HG03457 (cell line): Measurements from ENCODE around the gene FHAD1.
"Not testable (repeated sequence)": the region's sequence is repeated elsewhere in the genome, so short reads cannot be mapped to it uniquely, and the experiment has no call there.

ENCODE experiments used
- ATAC-seq: cut with Tn5 transposase; IDR thresholded peaks from one replicate; pipeline ENCODE4 v1.9.1; 2021; ENCODE audit warnings: moderate number of reproducible peaks; ENCODE audit not compliant: unreplicated experiment

Gene FHAD1

DNA sequence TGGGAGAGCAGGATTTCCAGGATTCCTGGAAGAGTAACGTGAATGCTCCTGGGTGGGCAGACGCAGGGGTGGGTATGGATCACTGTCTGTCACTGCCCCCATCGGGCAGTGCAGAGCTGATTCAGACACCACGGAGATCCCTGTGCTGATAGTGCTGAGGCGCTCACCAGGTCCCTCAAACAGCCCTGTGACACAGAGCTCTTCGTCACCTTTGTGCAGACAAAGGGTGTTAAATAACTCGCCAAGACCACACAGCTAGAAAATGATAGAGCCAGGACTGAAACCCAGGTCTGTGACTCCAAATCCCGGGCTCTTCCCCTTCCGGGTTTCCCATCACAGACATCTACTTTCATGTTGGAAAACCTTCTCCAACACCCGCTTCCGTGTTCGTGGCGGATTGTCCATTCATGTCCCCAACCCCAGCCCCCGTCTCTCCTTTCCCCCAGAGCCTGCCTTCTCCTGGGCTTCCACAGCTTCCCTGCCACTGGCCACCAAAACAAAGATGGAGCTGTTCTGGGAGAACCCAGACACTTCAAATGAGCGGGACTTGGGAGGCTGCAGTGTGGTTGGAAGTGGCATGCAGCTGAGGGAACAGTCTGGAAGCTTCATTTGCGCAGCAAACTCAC lies 165.3 kb downstream of the FHAD1 start:
- ATAC-seq, result no peak

DNA sequence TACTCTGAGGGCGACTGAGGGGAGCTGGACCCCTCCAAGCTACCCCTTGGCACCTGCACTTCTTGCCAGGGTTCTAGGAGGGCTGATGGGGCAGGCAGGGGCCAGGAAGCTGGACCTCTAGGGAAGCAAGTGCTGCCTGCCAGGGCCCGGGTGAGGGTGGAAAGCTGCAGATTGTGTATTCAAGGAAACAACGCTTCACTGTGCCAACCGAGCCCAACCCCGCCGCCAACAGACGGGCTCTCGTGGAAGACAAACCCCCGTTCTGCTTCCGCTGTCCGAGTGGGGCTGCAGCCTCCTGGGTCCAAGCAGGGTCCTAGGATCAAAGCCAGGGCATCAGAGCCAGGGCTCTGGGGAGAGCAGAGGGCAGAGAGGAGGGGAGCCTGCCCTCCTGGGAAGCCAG lies 165.8 kb downstream of the FHAD1 start:
- ATAC-seq, result no peak

DNA sequence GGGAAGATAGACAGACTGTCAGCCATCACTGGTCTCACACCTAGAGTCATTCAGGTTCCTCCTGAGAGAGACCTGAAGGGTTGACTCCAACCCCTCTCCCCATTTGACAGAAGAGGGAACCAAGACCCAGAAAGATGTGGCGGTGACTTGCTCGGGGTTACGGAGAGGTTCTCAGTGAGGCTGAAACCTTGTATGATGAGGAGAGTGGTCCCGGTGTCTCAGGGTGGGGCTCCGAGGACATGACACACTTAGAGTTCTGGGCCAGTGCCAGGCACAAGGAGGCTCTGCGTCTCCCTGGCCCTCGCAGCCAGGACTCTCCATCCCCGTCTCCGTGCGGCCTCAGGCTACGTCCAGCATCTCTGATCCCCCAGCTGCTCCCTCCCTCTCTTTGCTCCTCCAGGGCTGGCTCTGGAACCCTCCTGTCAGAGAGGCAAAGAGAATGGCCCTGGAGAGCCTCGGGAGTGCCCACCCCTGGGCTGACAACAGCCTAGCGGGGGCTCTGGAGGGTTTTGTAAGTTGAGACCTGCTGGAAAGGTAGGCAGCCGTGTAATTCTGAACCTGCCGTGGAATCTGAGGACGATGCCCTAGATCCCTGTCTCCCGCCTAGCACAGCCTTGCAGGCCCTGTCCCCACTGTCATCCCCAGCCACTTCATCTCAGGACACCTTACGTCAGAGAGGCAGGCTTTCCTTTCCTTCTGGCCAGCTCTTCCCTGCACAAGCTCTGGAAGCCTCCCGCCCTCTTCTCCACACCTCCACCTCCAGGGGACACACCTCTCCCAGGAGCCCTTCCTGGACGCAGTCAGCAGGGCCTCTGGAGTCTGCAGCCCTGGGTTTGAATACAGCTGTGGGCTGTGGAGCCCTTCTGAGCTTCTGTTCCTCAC lies 166.8 kb downstream of the FHAD1 start:
- no peak for ATAC-seq

DNA sequence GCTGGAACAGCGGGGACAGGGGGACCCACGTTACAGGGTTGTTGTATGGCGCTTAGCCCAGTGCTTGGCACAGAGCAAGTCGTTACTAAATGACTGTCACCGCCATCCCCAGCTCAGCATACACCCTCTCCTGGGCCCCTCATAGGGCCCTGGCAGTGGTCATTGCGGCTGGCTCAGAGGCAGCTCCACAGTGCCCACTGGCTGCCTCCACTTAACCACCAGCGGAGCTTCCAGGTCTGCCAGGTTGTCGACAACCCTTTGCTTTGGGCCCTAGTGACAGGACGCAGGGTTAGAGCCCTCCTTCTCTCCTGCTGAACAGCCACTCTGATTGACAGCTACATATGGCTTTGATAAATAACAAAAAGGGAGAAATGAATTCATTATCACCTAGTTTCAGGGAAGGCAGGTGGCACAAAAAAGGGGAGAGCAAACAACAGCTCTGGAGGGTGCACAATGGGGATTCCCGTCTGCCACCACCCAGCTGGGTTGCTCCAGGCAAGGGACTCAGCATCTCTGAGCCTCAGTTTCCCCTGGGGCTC lies 167.5 kb downstream of the FHAD1 start:
- no peak for ATAC-seq

DNA sequence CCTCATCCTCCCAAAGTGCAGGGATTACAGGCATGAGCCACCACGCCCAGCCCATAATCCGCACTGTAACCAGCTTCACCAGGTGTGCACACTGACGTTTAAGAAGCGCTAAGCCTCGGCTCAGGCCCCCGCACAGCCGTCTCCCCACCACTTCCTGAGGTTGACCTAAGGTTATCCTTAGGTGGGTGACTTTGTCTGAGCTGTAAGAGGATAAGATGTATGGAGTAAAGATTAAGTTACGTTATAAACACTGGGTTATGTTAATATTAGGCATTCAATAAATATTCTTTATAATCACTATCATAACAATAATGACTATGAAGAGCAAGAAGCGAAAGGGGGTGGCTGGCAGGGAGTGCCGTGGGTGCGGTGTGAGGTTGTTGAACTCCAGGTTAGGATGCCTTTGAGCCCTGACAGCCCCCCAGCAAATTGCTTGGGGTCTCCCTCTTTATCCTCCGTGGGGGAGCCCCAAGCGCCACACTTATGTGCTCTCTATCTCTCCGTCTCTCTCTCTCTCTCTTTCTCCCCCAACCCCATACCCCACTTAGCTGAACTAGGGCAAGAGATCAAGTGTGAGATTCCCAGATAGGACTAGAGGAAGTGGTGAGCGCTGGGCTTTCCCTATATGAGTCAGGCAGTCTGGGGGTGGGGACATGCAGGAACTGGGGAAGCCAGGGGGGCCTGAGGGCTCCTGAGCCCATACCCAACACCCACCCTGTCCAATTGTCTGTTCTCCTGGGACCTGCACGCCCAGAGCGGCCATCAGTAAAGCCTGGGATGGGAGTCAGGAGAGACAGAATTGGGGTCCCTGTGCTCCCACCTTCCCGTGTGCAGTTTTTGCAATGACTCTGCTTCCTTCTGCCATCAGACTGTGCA lies 170.3 kb downstream of the FHAD1 start:
- ATAC-seq, result no peak

DNA sequence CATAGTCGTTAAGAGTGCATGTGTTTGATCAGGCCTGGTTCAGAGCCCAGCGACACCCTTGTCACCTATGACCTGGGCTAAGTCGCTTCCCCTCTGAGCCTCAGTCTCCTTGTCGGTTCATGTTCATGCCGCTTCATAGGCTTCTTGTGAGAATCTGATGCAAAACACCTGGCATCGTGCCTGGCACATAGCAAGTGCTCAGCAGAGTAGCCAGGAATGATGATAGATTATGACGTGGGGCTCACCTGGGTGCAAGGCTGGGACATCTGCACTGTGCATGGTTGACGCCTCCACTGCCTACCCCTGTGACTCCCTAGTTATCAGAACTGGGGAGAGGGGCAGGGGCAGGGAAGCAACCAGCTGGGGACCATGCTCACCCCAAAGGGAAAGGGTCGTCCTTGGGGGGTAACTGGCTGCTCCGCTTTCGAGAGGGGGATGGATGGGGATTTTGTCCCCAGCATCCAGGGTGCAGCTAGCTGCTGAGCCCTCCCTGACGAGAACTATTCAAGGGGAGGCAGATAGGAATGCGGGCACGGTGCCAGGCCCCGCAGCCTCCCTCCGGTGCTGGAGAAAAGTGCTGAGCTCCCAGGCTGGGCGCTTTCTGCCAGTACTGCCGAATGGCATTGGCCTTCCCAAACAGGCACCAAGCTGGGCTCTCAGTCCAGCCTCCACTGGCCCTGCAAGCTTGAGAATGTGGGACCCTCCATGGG lies 171.9 kb downstream of the FHAD1 start:
- no peak for ATAC-seq

DNA sequence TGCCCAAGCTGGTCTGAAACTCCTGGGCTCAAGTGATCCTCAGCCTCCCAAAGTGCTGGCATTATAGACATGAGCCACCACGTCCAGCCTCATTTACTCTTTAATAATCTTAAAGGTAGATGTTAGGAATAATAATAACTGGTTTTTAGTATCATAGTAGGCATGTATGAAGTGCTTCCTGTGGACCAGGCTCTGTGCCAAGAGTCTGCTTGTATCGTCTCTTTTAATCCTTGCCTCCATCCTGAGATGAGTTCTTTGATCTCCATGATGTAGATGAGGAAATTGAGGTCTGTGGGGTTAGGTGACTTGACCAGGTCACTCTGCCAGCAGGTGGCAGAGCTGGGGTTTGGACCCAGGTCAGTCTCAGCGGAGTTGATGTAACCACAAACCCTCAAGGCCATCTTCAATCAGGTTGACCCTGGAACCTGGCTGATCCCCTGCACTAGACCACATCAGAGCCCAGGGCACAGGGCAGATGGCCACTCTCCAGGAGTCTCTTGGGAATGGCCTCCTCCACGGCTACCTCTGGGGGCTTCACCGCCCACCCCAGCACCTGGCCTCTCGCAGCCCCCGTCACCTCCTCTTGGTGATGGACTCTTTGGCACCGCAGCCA lies 173.9 kb downstream of the FHAD1 start:
- no peak for ATAC-seq

DNA sequence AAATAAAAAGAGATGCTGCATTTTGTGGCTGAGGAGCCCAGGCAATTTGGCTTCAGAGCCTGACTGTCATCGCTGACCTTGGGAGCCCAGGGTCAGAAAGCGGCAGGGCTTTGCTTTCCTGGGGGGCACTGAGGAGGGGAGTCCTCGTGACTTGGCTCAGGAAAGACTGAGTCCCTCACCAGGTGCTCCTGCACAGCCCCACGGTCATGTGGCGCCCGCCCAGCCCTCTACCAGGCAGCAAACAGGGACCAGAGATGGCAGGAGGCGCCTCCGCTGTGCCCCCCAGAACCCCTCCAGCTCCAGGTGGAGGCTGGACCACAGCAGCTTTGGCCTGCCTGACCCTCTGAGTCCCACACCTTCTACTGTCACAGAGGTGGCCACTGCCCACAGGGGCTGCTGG lies 175.8 kb downstream of the FHAD1 start:
- ATAC-seq, result no peak

DNA sequence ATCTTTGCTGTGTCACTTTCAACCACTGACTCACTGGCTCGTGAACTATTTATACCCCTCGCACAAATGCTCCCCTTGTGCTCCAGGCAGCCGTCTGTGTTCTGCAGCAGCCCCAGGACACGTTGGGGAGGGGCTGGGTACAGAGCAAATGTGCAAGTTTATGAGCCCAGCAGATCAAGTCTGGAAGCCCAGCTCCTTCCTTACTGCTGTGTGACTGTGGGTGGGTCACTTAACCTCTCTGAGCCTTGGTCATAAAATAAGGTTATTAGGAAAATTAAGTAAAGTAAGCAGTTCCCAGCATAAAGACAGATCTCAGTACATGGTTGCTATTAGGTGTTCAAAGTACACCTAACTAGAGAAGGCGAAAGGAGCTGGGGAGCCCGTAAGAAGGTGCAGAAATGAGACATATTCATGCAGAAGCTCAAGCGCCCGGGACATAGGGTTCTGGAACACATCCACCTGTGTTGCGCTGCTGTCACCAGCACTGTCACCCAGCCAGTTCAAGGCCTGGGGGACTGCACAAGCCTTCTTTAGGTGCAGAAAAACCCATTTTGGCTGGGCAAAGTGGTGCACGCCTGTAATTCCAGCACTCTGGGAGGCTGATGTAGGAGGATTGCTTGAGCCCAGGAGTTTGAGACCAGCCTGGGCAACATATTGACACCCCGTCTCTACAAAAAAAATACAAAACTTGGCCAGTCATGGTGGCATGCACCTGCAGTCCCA lies 176.5 kb downstream of the FHAD1 start:
- no peak for ATAC-seq

DNA sequence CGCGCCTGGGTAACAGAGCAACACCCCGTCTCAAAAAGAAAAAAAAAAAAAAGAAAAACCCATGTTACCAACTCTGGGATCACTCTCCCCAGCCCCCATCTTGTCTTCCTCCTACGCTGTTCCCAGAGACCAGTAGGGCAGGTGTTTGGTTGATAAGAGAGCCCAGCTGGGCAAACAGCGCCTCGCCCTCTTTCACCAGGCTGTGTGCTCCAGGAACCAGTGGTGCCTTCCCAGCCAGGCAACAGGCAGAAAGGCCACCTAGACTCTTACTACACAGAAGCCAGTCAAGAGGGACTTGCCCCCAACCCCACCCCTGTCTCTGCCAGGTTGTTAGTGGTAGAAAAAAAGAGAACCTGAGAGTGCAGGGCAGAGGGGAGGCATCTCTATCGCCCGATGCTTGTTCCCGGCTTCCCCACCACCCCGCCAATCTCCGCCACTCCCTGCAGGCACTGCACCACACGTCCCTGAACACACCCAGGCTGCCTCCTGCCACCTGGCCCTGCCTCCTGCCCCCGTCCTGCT lies 177.2 kb downstream of the FHAD1 start:
- ATAC-seq, result no peak

DNA sequence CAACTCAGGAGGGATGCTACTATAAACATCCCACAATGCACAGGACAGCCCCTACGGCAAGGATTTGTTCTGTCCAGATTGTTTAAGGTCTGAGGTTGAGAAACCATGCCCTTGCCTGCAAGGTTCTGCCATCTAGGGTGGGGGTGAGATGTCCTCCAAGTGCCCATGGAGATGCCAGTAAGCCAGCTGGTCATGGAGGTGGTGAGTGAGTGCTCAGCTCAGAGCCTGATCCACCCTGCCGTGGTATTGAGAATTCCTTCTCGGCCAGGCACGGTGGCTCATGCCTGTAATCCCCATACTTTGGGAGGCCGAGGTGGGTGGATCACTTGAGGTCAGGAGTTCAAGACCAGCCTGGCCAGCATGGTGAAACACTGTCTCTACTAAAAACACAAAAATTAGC lies 178.0 kb downstream of the FHAD1 start:
- ATAC-seq, result no peak

DNA sequence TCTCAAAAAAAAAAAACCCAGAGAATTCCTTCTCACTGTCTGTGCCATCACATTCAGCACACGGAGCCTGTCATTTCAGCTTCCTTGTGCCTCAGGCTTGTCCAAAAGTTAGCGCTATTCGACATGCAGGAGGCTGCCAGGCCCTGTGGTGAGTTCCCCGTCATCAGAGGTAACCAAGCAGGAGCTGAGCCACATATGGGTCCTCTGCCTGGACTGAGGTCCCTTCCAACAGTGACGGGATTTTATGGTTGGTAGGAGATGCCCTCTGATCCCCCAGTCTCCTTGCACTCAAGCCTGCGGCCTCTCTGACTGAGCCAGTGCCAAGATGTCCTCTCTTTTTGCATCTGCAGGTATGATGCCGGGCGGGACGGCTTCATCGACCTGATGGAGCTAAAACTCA lies 178.5 kb downstream of the FHAD1 start:
- ATAC-seq, result no peak

DNA sequence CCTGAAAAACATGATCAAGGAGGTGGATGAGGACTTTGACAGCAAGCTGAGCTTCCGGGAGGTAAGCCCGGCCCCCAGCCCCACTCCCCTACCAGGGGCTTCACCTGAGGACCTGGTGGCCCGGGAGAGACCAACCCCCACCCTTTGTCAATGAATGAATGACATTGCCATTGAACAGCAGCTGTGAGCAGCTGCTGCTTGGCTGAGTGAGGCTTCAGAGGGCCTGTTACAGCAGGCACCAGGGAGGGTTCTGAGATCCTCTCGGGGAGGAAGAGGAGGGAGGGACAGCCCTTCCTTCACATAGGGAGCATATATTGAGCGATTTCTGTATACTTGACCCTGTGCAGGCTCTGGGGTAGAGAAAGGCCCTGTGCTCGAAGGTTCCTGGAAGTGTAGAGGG lies 178.9 kb downstream of the FHAD1 start:
- ATAC-seq, result no peak

DNA sequence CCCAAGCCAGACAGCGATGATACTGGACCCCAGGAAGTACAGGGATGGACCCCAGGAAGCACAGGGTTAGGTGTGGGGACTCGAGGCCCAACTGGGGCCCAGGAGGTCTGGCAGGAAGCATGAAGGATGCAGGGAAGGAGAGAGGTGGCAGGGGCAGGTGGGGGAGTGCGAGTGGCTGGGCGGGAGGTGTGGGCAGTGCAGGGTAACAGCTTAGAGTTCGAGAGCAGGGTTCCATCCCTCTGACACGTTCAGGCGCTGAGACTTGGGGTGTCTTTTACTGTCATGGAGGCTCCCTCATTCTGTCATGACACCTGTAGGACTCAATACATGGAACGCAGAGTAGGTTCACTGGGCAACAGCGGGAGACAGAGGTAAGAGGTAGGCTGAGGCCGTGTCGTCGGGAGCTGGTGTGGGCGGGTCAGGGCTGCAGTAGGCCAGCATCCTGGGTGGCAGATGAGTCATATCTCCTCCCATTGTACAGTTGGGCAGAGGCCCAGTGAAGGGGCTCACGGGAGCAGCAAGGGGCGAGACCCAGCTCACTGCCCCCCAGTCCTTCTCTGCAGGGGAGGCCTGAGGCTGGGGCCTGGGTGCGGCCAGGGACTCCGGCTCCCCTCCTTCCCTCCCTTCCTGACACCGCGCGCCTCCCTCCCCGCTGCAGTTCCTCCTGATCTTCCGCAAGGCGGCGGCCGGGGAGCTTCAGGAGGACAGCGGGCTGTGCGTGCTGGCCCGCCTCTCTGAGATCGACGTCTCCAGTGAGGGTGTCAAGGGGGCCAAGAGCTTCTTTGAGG lies 179.7 kb downstream of the FHAD1 start:
- no peak for ATAC-seq

DNA sequence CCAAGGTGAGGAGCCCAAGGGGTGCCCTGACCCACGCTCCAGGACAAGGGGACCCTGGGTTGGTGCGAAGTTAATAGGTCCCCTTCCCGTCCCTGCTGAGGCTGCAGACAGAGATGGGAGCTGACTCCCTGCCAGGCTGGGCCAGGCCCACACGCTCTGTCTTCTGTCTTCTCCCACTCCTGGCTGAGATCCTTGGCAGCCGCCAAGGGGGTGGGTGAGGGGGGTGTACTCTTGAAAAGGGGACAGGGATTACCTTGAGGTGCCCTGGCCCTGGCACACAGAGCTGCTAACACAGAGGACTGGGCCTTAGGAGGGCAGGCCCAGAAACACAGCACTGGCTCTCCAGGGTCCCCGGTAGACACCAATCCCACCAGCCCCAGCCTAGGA lies 180.2 kb downstream of the FHAD1 start:
- ATAC-seq, result no peak

DNA sequence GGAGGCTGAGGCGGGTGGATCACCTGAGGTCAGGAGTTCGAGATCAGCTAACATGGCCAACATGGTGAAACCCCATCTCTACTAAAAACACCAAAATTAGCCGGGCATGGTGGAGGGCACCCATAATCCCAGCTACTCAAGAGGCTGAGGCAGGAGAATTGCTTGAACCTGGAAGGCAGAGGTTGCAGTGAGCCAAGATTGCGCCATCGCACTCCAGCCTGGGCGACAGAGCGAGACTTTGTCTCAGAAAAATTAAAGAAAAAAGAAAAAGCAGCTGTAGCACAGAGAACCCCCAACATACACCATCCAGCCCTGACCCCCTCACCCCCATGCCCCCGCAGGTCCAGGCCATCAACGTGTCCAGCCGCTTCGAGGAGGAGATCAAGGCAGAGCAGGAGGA lies 181.2 kb downstream of the FHAD1 start:
- not testable (repeated sequence) for ATAC-seq

DNA sequence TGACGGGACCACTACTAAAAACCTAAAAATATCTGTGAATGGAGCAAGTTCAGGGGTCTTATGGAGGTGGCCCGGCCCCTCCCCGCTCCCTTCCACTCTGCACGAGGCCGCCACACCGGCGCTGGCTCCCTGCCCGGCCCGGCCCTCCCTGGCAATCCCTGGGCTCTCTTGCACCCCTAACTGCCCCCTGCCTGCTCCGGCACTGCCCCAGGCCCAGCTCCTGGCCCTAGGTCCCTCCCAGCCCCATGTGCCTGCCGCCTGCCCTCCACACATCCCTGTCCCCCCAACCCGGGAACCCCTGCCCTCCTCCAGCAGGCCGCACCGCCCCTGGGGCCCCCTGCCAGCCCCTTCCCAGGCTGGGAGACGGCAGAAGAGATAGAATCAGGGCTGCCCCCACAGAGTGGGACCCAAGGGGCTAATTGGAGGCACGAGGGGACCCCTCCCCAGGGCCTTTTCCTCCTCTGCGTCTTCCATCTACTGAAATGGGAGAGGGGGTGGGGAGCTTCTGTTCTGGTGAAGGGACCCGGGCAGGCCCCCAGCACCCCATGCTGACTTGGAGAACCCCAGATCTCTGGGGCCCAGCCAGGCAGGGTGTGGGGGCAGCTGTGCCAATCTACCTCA lies 181.9 kb downstream of the FHAD1 start:
- ATAC-seq, result no peak

DNA sequence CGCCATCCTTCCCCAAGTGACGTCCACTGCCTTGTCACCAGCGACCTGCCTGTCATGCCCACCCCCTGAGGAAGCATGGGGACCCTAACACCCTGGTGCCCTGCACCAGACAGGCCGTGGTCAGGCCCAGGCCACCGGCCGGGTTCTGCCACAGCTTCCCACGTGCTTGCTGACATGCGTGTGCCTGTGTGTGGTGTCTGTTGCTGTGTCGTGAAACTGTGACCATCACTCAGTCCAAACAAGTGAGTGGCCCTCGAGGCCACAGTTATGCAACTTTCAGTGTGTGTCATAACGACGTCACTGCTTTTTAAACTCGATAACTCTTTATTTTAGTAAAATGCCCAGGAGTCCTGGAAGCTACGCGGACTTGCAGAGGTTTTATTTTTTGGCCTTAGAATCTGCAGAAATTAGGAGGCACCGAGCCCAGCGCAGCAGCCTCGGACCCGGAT lies 182.7 kb downstream of the FHAD1 start:
- no peak for ATAC-seq
